Sigmoid colon (tissue), 7 donors: Measurements from ENCODE around the gene NAT14. TPM values are rescaled to one million over a fixed set of nuclear protein-coding genes. Genes with fewer than 3 reads are reported as not detected.

ENCODE experiments used
- DNase-seq: peaks from one replicate; pipeline ENCODE4 v3.0.0-alpha.2; 2019
- H3K27ac ChIP-seq, 4 donors: fragments of 200-600 bp; sonication (generic); one replicate each; pipeline ENCODE4 v1.5.1; 2016 to 2019; ENCODE audit warnings: mild to moderate bottlenecking in 1 of 4
- H3K27me3 ChIP-seq, 3 donors: fragments of 200-600 bp; sonication (generic); one replicate each; pipeline ENCODE4 v1.5.1; 2019; ENCODE audit warnings: mild to moderate bottlenecking in 1 of 3
- H3K36me3 ChIP-seq, 4 donors: fragments of 200-600 bp; sonication (generic); one replicate each; pipeline ENCODE4 v1.5.1; 2016 to 2019
- H3K4me1 ChIP-seq, 4 donors: fragments of 200-600 bp; sonication (generic); one replicate each; pipeline ENCODE4 v1.5.1; 2017 to 2019
- H3K4me3 ChIP-seq, 4 donors: fragments of 200-600 bp; sonication (generic); one replicate each; pipeline ENCODE4 v1.5.1; 2017 to 2019; ENCODE audit warnings: mild to moderate bottlenecking in 2 of 4, moderate library complexity in 1 of 4
- H3K9me3 ChIP-seq, 4 donors: fragments of 200-600 bp in 3 of 4; sonication (generic) in 3 of 4; one replicate each; pipeline versions ENCODE4 v1.5.1 to v1.6.1; 2013 to 2019
- EP300 ChIP-seq, 4 donors: sonication (generic); formaldehyde crosslinking; IDR thresholded peaks; one replicate each; pipeline ENCODE4 v1.6.1; 2017; ENCODE audit warnings: antibody characterized with exemption in 4 of 4
- POLR2A ChIP-seq, 2 donors: fragments of 450-650 bp; IDR thresholded peaks; one replicate each; pipeline ENCODE4 v1.6.1; 2016; ENCODE audit warnings: antibody characterized with exemption in 2 of 2, mild to moderate bottlenecking in 2 of 2, moderate library complexity in 2 of 2
- POLR2AphosphoS5 ChIP-seq, 4 donors: sonication (generic); formaldehyde crosslinking; IDR thresholded peaks; one replicate each; pipeline ENCODE4 v1.6.1; 2017; ENCODE audit warnings: antibody characterized with exemption in 4 of 4
- WGBS, 2 donors: extraction: QIAGEN DNeasy Blood & Tissue Kit; methylation state at CpG; one replicate each; pipeline ENCODE4 v1.1.7; 2013; 5-methylcytosine and 5-hydroxymethylcytosine counted together
- intact Hi-C: fragments of 100-400 bp; cut with DNase I; formaldehyde crosslinking; loops from one replicate; pipeline ENCODE4 v1.15.1; 2023
- polyA plus RNA-seq, 3 donors: library from polyadenylated mRNA; stranded (reverse); fragments of 200-250 nt; gene quantifications; one replicate each; pipeline ENCODE4 v1.2.3, GENCODE V29; 2013
- total RNA-seq, 4 donors: library from RNA; depleted of rRNA; stranded (reverse); fragments of >200 nt; gene quantifications; one replicate each; pipeline ENCODE4 v1.1.0, GENCODE V29; 2016
- TF ChIP-seq, protein P1 (sequence below), 4 experiments: fragments of 450-650 bp in 3 of 4; fragments of 200-600 bp in 1 of 4; IDR thresholded peaks; one replicate each; pipeline ENCODE4 v1.5.1; 2016 to 2019; ENCODE audit warnings: antibody characterized with exemption in 4 of 4, mild to moderate bottlenecking in 3 of 4, moderate library complexity in 2 of 4
- donor health status: healthy with polysubstance abuse.
- donor health status: Bipolar disorder and iron deficiency.
- donor health status: healthy.

Gene NAT14
- total and polyA plus RNA-seq, 7 donors: 1.4 to 13.7 (median 7.8) TPM

DNA sequence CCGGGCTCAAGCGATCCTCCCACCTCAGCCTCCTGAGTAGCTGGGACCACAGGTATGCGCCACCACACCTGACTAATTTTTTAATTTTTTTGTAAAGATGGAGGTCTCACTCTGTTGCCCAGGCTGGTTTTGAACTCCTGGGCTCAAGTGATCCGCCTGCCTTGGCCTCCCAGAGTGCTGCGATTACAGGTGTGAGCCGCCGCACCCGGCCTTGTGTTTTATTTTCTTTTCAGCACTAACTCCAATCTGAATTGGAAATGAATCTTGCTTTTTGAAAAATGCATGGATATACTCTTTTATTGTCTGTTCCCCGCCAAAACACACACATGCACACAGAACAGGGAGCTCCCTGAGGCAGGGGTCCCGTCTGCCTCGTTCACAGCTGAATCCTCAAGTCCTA is 22.3 kb upstream of the NAT14 start:
- Histone ChIP-seq H3K9me3 (no peaks in the 10 kb centered on the region), H3K27me3 (no peaks in the 10 kb centered on the region), H3K36me3 (no peaks in the 10 kb centered on the region), H3K4me1 (peaks cover 0 to 36% (median 24%) of the 10 kb centered on the region in 4 donors), H3K27ac (no peak overlapping the region), H3K4me3 (no peak overlapping the region)
- intact Hi-C loops: no loop called here
- WGBS, 2 donors: 77 to 87% methylated on average over 11 of the region's 11 CpGs
- TF ChIP-seq, protein P1, sequence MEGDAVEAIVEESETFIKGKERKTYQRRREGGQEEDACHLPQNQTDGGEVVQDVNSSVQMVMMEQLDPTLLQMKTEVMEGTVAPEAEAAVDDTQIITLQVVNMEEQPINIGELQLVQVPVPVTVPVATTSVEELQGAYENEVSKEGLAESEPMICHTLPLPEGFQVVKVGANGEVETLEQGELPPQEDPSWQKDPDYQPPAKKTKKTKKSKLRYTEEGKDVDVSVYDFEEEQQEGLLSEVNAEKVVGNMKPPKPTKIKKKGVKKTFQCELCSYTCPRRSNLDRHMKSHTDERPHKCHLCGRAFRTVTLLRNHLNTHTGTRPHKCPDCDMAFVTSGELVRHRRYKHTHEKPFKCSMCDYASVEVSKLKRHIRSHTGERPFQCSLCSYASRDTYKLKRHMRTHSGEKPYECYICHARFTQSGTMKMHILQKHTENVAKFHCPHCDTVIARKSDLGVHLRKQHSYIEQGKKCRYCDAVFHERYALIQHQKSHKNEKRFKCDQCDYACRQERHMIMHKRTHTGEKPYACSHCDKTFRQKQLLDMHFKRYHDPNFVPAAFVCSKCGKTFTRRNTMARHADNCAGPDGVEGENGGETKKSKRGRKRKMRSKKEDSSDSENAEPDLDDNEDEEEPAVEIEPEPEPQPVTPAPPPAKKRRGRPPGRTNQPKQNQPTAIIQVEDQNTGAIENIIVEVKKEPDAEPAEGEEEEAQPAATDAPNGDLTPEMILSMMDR (IDR thresholded peaks at IDR 0.05): no peak
- no peak for TF ChIP-seq POLR2AphosphoS5 (IDR thresholded peaks at IDR 0.05)
- TF ChIP-seq POLR2A (IDR thresholded peaks at IDR 0.05): no peak
- TF ChIP-seq EP300 (IDR thresholded peaks at IDR 0.05): no peak
- no peak for DNase-seq

DNA sequence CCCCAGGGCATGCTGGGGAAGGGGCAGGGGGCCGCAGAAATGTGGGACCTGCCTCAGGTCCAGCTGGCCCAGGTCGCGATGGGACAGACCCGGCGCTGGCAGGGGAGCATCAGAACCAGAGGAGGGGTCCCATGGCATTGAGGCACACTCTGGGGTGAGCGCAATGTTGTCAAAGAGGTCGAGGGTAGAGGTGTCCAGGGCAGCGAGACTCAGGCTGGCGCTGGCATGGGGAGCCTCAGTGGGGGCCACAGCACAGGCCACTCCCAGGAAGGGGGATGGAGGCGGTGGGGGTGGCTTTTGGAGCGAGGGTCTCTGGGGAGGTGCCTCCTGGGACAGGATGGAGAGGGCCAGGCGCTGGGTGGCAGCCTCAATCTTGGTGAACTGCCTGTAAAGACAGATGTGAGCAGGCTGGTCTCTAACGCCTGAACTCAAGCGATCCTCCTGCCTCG is 21.4 kb upstream of the NAT14 start:
- H3K4me1 ChIP-seq: peaks cover 0 to 40% (median 26%) of the 10 kb centered on the region in 4 donors
- no peaks in the 10 kb centered on the region for H3K9me3 ChIP-seq
- H3K4me3 ChIP-seq: no peak overlapping the region
- intact Hi-C loops: no loop called here
- DNase-seq: no peak
- no peak overlapping the region for H3K27ac ChIP-seq
- no peaks in the 10 kb centered on the region for H3K36me3 ChIP-seq
- WGBS, 2 donors: 75 to 77% methylated on average over 15 of the region's 15 CpGs
- TF ChIP-seq EP300 (IDR thresholded peaks at IDR 0.05): no peak
- TF ChIP-seq, protein P1 (IDR thresholded peaks at IDR 0.05): no peak
- TF ChIP-seq POLR2A (IDR thresholded peaks at IDR 0.05): no peak
- no peak for TF ChIP-seq POLR2AphosphoS5 (IDR thresholded peaks at IDR 0.05)
- H3K27me3 ChIP-seq: no peaks in the 10 kb centered on the region

DNA sequence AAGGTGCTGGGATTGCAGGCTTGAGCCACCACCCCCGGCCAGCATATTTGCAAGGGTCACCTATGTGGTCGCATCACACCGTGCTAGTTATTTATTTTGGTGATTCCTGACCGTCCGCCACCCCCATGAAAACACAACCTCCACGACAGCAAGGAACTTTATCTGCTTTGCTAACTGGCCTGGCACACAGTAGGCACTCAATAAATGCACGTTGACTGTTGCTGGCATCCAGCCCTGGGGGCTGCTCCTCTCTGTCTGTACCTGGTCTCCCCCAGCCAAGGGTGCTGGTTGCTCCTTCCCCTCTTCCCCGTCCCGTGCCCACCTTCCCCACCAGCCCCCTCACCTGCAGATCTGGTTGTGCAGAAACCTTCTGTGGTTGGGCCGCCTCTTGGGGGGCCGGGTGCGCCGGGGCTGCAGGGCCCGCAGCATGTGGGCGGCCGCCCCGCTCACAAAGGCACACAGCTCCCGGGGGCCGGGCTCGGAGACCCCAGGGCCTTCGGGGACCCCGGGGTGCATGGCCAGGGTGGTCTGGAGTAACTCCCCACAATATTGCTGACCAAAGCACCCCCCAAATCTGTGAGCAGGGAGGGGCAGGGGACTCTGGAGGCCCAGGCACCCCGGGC is 20.8 kb upstream of the NAT14 start:
- intact Hi-C loops: no loop called here
- Histone ChIP-seq H3K9me3 (no peaks in the 10 kb centered on the region), H3K4me3 (no peak overlapping the region), H3K36me3 (no peaks in the 10 kb centered on the region), H3K4me1 (peaks cover 0 to 37% (median 25%) of the 10 kb centered on the region in 4 donors), H3K27me3 (no peaks in the 10 kb centered on the region), H3K27ac (no peak overlapping the region)
- DNase-seq: no peak
- TF ChIP-seq POLR2A (IDR thresholded peaks at IDR 0.05): no peak
- TF ChIP-seq, protein P1 (IDR thresholded peaks at IDR 0.05): no peak
- no peak for TF ChIP-seq POLR2AphosphoS5 (IDR thresholded peaks at IDR 0.05)
- no peak for TF ChIP-seq EP300 (IDR thresholded peaks at IDR 0.05)
- 73 to 74% methylated on average over 23 of the region's 23 CpGs for WGBS, 2 donors

DNA sequence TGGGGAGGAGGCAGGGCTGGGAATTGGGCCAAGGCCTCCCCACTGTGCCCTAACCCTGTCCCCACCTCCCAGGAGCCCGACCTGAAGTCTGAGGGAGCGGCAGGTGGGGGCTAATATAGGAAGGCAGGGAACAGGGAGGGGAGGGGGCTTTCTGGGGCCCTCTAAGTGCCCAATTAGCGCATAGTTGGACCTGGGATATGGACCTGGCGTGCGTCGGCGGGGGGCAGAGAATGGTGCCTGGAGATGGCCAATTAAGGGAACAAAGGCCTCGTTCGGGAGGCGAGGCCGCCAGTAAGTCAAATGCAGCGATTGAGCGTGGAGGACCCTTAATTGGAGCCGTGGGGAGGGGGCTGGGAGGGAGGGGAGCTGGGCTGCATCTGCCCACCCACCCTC is 20.3 kb upstream of the NAT14 start, which contains the start of gene C19orf85:
Gene C19orf85 (minus strand): TSS at position 90 of the 393 bp plus-strand sequence. CDS start 197 bp downstream, outside the sequence.
- no peak within 1 kb of the TSS for H3K4me3 ChIP-seq
- H3K4me1 ChIP-seq: peaks cover 0 to 32% (median 21%) of the 10 kb centered on the region in 4 donors
- H3K36me3 ChIP-seq: no peaks in the 10 kb centered on the region
- no peak for DNase-seq
- H3K27ac ChIP-seq: no peak within 1 kb of the TSS
- TF ChIP-seq POLR2A (IDR thresholded peaks at IDR 0.05) (no peak), POLR2AphosphoS5 (IDR thresholded peaks at IDR 0.05) (no peak), EP300 (IDR thresholded peaks at IDR 0.05) (no peak)
- TF ChIP-seq, protein P1 (IDR thresholded peaks at IDR 0.05): no peak
- no peaks in the 10 kb centered on the region for H3K27me3 ChIP-seq
- intact Hi-C loops: no loop called here
- H3K9me3 ChIP-seq: no peaks in the 10 kb centered on the region
- WGBS, 2 donors: 61 to 64% methylated on average over 14 of the region's 14 CpGs
